Hematopoietic multipotent progenitor cell (in vitro differentiated cells): ENCODE data around the gene FBXL15. TPM values are rescaled to one million over a fixed set of nuclear protein-coding genes. Genes with fewer than 3 reads are reported as not detected.
A peak's percentile ranks its signal among the peaks of the same experiment; 100 is the strongest.

ENCODE experiments used
- DNase-seq, 3 donors: peaks; one replicate each; pipeline ENCODE4 v3.0.0-alpha.2; 2011 to 2015; ENCODE audit warnings: low read depth in 2 of 3, low spot score in 2 of 3
- total RNA-seq: library from RNA; depleted of rRNA; stranded (reverse); fragments of >200 nt; gene quantifications from one replicate; pipeline ENCODE4 v1.2.3, GENCODE V29; 2012

The FBXL15 gene
- 21.8 TPM for total RNA-seq

DNA sequence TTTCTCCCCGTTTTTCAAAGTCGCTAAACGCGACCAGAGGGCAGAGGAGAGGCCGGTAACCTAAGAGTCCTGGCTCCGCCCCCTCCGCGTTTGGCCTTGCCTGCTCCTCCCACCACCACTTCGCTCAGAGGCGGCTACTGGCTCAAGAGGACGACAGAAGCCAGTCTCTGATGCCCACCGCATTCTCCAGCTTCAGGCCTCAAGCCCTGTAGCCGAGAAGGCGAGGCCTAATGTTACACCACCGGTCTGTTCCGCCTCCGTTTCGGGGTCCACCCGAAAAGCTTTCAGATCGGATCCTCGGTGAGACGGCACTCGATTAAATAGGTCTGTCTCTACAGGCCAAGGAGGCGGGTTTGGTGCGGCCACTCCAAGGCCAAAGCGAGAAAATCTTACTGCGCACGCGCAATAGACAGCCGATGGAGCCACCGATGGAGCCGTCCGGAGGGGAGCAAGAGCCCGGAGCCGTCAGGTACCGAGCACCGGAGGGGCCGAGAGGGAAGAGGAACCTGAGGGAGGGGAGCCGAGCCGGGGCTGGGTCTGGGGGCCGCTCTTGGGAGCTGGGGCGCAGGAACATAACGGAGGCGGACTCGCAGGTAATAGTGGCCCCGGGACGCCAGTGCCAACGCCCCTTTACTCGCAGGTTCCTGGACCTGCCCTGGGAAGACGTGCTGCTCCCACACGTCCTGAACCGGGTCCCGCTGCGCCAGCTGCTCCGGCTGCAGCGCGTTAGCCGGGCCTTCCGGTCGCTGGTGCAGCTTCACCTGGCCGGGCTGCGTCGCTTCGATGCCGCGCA is at the start of gene FBXL15:
TSS of gene FBXL15 (plus strand) at position 123 of the 793 bp plus-strand sequence. CDS start at position 417, 294 bp downstream.
- peak; percentile 82 to 99 (median 97) for DNase-seq

DNA sequence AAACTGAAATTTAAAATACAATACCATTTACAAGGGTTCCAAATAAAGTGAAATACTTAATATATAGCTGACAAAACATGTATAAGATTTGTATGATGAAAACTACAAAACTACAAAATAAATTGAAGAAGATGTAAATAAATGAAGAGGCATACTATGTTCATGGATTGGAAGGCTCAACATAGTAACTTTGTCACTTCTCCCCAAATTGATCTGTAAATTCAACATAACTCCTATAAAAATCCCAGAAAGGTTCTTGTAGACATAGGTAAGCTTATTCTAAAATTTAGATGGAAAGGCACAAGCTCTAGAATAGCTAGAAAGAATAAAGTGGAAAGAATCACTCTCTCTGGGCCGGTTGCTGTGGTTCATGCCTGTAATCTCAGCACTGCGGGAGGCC is 49.3 kb upstream of the FBXL15 start:
- no peak for DNase-seq

- peak in 1 of 3 donors; percentile 19 for DNase-seq
Measured at GRCh38 chr10:102375250-102375649, 45.4 kb upstream of the FBXL15 start.

GRCh38 chr10:102375867-102376266 is 44.8 kb upstream of the FBXL15 start:
- no peak for DNase-seq

GRCh38 chr10:102376901-102377300 is 43.7 kb upstream of the FBXL15 start:
- no peak for DNase-seq

GRCh38 chr10:102379383-102379782 is 41.3 kb upstream of the FBXL15 start:
- DNase-seq = no peak

GRCh38 chr10:102381983-102382382 is 38.7 kb upstream of the FBXL15 start:
- no peak for DNase-seq

- DNase-seq = no peak
Measured at GRCh38 chr10:102382871-102383270, 37.8 kb upstream of the FBXL15 start.

DNA sequence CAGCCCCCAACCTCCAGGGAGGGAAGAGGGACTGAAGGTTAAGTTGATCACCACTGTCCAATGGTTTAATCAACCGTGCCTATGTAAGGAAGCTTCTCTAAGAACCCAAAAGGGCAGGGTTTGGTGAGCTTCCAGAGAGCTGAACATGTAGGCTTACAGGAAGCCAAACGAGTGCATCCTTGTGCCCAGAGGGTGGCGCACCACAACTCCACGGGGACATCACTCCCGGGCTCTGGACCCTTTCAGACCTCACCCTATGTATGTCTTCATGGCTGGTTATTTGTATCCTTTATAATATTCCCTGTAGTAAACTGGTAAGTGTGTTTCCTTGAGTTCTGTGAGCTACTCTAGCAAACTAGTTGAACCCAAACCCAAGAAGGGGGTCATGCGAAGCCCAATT is 36.6 kb upstream of the FBXL15 start:
- peak in 1 of 3 donors; percentile 35 for DNase-seq

DNA sequence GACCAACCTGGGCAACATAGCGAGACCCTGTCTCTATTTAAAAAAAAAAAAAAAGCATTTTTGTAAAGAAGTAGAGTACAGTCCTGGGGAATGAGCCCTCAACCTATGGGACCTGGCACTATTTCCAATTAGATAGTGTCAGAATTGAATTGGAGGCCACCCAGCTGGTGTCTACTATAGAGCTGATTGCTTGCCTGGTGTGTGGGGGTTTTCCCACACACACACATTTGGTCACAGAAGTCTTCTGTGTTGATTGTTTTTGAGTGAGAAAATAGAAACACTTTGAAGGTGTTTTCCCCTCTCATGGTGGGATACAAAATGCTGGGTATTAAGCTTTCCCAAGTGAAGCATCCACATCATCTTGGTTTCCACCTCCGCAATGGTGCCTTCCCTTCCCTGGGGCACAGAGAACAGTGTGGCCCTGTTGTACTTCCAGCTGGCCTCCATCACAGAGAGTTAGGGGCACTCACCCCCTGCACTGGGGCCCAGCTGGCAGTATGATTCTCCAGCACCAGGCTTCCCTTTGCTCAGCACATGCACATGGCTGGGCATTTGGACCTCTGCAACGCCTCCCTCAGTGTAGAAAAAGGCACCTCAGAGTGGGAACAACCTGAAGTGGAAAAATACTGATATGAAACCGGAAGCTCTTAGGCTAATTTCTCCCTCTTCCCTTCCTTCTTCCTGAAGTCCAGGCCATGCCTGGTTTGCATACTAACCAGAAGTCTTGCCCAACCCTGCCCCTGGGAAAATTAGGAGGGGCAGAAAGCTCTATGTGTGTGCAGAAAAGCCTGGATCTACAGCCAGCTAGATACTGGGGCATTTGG is 35.8 kb upstream of the FBXL15 start:
- DNase-seq = no peak

DNA sequence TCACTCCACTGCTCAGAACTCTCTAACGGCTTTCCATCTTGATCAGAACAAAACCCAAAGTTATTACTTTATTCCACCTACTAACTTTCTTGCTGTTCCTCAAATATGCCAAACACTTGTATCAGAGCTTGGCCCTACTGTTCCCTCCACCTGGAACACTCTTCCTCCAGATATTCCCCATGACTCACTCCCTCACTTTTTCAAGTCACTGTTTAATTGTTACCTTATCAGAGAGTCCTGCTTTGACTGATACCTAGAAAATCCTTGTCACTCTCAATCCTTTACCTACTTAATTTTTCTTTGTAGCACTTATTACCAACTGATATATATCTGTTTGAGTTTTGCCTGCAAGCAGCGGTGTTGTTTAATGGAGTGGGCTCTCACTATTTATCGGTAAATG is 30.7 kb upstream of the FBXL15 start:
- no peak for DNase-seq

GRCh38 chr10:102392306-102392705 is 28.3 kb upstream of the FBXL15 start:
- DNase-seq = no peak

DNA sequence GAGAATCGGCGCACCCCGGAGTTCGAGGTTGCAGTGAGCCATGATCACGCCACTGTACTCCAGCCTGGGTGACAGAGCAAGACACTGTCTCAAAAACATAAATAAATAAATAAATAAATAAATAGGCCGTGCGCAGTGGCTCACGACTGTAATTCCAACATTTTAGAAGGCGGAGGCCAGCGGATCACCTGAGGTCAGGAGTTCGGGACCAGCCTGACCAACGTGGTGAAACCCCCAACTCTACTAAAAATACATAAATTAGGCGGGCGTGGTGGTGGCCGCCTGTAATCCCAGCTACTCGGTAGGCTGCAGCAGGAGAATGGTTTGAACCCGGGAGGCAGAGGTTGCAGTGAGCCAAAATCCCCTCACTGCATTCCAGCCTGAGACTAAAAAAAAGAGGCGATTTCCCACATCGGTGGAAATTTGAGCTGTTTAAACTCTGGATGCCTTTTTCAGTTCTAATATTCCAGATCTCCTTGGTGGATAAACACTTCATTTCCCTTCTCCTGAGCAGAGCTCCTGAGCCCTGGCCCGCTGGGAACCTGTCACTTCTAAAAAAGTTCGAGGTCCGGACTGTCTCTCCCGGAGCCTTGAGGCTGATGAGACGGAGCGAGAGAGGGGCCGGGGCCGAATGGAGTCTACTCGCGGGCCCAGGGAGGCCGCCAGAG is 27.1 kb upstream of the FBXL15 start:
- no peak for DNase-seq

DNA sequence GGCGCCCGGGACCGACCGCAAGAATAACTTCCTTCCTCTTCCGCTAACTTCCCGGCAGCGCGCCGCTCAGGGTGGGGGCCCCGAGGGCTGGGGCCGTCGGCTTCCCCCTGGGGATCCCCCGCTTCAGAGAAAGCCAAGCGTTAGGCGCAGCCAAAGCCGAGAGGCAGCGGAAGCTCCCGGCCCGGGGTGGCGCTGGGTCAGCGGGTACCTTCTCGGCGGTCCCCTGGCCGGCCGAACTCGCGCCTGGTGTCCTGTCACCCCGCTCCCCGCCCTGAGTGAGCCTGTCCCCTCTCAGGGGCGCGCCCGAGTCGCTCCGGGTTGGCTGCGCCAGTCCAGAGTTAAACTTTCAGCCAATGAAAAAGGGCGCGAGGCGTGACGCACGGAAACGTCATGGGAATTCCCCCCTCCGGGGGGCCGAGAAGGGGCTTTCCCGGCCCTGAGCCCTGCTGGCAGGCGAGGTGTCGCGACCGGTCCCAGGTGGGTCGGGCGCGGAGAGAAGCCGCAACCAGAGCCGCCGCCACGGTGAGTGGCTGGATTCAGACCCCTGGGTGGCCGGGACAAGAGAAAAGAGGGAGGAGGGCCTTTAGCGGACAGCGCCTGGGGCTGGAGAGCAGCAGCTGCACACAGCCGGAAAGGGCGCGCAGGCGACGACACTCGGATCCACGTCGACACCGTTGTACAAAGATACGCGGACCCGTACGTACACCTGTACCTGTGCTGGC is 26.4 kb upstream of the FBXL15 start:
- peak; percentile 96 to 98 (median 97) for DNase-seq

GRCh38 chr10:102394801-102395399 is 25.7 kb upstream of the FBXL15 start:
- DNase-seq = peak in 1 of 3 donors; percentile 55

GRCh38 chr10:102395400-102396316 is 25.0 kb upstream of the FBXL15 start, which contains the start of gene NFKB2:
Gene NFKB2, plus strand, starts transcription at chr10:102395705. Its CDS starts 255 bp downstream, at chr10:102395960.
- DNase-seq = peak; percentile 92 to 94 (median 92)

DNA sequence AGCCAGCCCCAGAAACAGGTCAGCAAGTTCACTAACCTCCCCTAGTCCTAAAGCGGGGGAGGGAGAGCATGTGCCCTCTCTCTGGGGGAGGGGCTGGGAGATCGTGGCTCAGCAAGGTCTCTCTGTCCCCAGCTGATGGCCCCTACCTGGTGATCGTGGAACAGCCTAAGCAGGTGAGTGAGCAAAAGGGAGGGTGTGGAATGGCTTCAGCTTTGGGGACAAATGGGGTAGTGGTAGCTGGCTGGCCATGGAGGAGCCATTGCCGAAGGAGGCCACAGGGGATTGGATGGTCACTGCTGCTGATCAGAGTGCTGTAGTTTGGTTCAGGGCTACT is 24.4 kb upstream of the FBXL15 start:
- no peak for DNase-seq

DNA sequence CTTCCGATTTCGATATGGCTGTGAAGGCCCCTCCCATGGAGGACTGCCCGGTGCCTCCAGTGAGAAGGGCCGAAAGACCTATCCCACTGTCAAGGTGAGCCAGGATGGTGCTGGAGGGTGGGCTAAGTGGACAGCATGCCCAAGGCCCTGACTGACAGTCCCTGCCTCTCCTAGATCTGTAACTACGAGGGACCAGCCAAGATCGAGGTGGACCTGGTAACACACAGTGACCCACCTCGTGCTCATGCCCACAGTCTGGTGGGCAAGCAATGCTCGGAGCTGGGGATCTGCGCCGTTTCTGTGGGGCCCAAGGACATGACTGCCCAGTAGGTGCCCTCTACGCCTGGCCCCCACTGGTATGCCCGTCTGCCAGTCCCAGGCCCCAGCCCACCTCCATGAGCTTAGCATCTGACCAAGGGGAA is 23.9 kb upstream of the FBXL15 start:
- DNase-seq = no peak
